ENCODE data around the gene ITGB3BP.
"Not testable (repeated sequence)": the region's sequence is repeated elsewhere in the genome, so short reads cannot be mapped to it uniquely, and the experiment has no call there.

ITGB3BP gene, protein sequence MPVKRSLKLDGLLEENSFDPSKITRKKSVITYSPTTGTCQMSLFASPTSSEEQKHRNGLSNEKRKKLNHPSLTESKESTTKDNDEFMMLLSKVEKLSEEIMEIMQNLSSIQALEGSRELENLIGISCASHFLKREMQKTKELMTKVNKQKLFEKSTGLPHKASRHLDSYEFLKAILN

GRCh38 chr1:63522891-63523728, at the start of gene ITGB3BP, which contains the start of gene EFCAB7:
Gene ITGB3BP, minus strand, starts transcription at chr1:63523225. Its CDS starts 92 bp downstream, at chr1:63523133.
Gene EFCAB7, plus strand, starts transcription at chr1:63523525. Its CDS starts 2,048 bp downstream, at chr1:63525573.
- peak; percentile 79 to 83 for DNase-seq

GRCh38 chr1:63572686-63573085, 49.7 kb upstream of the ITGB3BP start:
- not testable (repeated sequence) for DNase-seq

- DNase-seq, result no peak
Measured at GRCh38 chr1:63569640-63570316, 46.8 kb upstream of the ITGB3BP start.

- DNase-seq, result no peak
Measured at GRCh38 chr1:63569068-63569467, 46.0 kb upstream of the ITGB3BP start.

GRCh38 chr1:63563745-63564144, 40.7 kb upstream of the ITGB3BP start:
- no peak for DNase-seq

DNA sequence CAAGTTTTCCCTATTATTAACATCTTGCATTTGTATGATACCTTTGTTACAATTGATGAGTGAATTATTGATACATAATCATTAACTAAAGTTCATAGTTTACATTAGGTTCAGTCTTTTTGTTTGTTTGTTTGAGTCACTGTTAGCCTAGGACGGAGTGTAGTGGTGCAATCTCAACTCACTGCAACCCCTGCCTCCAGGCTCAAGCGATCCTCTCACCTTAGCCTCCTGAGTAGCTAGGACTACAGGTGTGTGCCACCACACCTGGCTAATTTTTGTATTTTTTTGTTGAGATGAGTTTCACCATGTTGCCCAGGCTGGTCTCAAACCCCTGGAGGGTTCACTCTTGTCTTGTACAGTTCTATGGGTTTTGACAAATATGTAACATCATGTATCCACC, 36.3 kb upstream of the ITGB3BP start:
- DNase-seq, result no peak

GRCh38 chr1:63557365-63557987, 34.5 kb upstream of the ITGB3BP start:
- DNase-seq, result peak in 1 of 2 donors; percentile 19

DNA sequence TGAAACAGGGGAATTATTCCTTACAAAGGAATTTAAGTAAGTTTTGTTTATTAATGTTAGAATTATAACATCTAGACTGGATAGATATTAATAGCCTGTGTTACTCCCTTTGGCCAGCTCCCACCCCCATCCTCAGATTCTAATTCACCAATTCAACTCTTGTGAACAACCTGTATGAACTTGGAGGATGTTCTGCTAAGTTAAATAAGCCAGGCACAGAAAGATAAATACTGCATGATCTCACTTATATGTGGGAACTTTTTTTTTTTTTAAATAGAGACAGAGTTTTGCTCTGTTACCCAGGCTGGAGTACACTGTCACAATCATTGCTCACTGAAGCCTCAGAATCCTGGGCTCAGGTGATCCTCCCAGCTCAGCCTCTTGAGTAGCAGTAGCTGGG, 32.5 kb upstream of the ITGB3BP start:
- DNase-seq, result no peak

GRCh38 chr1:63548877-63549276, 25.9 kb upstream of the ITGB3BP start:
- DNase-seq, result no peak

DNA sequence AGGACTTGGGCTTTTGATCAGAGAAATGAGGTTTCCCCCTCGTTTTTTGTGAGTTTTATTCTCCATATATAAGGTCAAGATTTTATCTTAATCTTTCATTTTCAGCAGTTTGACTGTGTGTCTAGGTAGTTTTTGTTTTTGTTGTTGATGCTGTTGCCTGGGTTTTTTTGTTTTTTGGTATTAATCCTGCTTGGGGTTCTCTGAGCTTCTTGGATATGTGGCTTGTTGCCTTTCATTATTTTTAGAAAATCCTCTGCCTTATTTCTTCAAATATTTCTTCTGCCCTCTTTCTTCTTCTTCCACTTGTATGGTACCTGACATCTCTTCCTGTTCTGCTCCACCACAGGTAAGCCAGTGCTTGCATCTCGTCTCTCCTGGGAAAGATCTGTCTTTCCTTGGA, 25.3 kb upstream of the ITGB3BP start:
- no peak for DNase-seq

GRCh38 chr1:63547621-63548294, 24.7 kb upstream of the ITGB3BP start:
- no peak for DNase-seq

DNA sequence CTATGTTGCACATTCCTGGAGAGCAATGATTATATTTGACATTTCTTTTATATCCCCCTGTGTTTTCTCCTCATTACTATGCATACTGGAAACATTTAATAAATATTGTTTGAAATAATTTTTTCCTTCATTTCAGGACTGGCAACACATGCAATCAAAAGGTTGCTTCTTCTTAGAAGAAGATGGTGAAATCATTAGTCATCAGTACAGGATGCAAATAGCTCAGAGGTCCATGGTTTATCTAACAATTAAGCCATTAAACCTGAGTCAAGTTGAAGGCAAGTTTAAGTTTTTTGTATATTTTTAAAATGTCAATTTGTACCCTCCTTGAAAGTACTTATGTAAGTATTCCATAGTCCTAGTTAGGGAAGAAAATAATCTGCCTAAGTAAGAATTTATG, 22.8 kb upstream of the ITGB3BP start:
- DNase-seq, result no peak

GRCh38 chr1:63537940-63538339, 14.9 kb upstream of the ITGB3BP start:
- no peak for DNase-seq

- no peak for DNase-seq
Measured at GRCh38 chr1:63537006-63537405, 14.0 kb upstream of the ITGB3BP start.

DNA sequence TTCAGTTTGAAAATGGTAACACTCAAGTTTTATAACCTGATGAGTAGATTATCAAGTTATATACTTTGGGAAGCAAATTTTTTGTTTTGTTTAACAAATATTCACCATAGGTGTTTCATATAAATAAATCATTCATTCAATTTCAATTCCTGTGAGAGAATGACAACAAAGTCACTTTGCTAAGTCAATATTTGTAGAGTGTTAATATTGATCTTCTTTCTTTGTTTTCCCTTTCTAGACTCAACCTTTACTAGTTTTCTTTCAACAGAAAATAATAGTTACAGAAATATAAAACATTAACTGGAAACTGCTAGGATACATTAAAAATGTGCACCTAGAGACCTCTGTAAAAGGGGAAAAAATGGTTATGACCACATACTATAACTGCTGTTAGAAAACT, 11.4 kb upstream of the ITGB3BP start:
- no peak for DNase-seq

GRCh38 chr1:63533931-63534330, 10.9 kb upstream of the ITGB3BP start:
- no peak for DNase-seq

GRCh38 chr1:63532727-63533126, 9.7 kb upstream of the ITGB3BP start:
- DNase-seq, result no peak

DNA sequence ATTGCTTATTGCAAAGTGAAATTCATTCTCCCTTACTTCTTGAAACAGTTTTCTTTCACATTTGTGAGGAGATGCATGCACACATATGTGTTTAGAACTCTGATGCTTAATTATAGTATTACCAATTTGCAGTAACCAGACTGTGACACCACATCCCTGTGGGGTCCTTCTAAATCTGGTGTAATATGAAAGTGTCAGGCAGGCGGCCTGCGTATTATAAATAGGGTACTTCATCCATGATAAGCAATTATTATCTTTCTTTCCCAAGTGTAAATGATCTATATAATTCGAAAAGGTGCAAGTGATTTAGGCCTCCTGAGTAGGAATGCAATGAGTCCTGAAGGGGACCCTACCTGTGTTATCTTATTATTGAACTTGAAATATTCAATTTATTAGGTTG, 1.2 kb upstream of the ITGB3BP start:
- no peak for DNase-seq

- no peak for DNase-seq
Measured at GRCh38 chr1:63523738-63524137, 713 bp upstream of the ITGB3BP start.

GRCh38 chr1:63516629-63517028, 6.4 kb downstream of the ITGB3BP start:
- no peak for DNase-seq

GRCh38 chr1:63512584-63512983, 10.4 kb downstream of the ITGB3BP start:
- DNase-seq, result no peak

DNA sequence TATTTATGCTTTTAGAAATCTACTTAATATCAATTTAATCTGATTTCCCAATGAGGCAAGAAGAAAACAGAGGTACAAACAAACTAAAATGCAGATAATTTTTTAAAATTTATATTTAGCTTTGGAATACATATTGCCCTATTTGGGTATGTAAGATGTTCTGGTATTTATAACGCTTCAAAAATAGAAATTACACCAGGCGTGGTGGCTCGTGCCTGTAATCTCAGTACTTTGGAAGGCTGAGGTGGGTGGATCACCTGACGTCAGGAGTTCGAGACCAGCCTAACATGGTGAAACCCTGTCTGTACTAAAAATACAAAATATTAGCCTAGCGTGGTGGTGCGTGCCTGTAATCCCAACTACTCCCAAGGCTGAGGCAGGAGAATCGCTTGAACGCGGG, 13.3 kb downstream of the ITGB3BP start:
- DNase-seq, result no peak

GRCh38 chr1:63506782-63507181, 16.2 kb downstream of the ITGB3BP start:
- DNase-seq, result no peak

All from stimulated activated CD4-positive, alpha-beta T cell treated with anti-CD3 and anti-CD28 coated beads, Interleukin-2, amount 100 ng/mL, for 48 hours (primary cell).